Stomach smooth muscle (tissue), 2 donors: Measurements from ENCODE around the gene HSD3B1.
"Not testable (repeated sequence)": the region's sequence is repeated elsewhere in the genome, so short reads cannot be mapped to it uniquely, and the experiment has no call there.

ENCODE experiments used
- H3K27ac ChIP-seq: one replicate; pipeline ENCODE4 v1.7.0; 2013; ENCODE audit warnings: mild to moderate bottlenecking, low read length, inconsistent platforms
- H3K27me3 ChIP-seq, 2 donors: one replicate each; pipeline ENCODE4 v1.7.0; 2013; ENCODE audit warnings: low read length in 2 of 2; ENCODE audit not compliant: insufficient read depth in 2 of 2, control insufficient read depth in 1 of 2
- H3K36me3 ChIP-seq, 2 donors: one replicate each; pipeline ENCODE4 v1.7.0; 2013; ENCODE audit warnings: low read length in 2 of 2; ENCODE audit not compliant: control insufficient read depth in 2 of 2, insufficient read depth in 2 of 2
- H3K4me1 ChIP-seq: one replicate; pipeline ENCODE4 v1.7.0; 2013; ENCODE audit warnings: low read length; ENCODE audit not compliant: control insufficient read depth, insufficient read depth
- H3K4me3 ChIP-seq, 2 donors: one replicate each; pipeline ENCODE4 v1.7.0; 2013; ENCODE audit warnings: low read length in 2 of 2
- H3K9ac ChIP-seq, 2 donors: one replicate each; pipeline ENCODE4 v1.7.0; 2013; ENCODE audit warnings: low read length in 2 of 2, mild to moderate bottlenecking in 1 of 2
- H3K9me3 ChIP-seq, 2 donors: one replicate each; pipeline ENCODE4 v1.7.0; 2013; ENCODE audit warnings: low read length in 2 of 2; ENCODE audit not compliant: control insufficient read depth in 2 of 2
- donor health status: healthy.
- donor health status: Pancreatic carcinoma.

Gene HSD3B1

DNA sequence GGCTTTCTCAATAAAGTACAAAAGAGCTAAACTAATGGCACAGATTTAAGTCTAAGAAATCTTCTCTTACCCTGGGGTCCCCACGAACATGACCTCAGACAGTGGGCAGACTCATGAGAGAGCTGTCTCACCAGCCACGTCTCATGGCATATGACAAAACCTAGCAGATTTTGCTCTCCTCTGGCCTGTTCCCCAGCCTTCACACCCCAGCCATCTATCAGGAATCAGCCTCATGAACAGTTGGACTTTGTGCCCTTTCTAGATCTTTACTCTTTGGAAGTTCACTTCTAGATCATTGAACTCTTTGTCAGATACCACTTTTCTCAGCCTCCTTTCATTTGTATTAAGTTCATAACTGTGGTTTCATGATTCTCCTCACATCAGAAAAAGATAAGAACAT, 14.2 kb upstream of the HSD3B1 start:
- Histone ChIP-seq H3K4me3 (no peak overlapping the region), H3K9ac (no peak overlapping the region), H3K27ac (no peak overlapping the region), H3K9me3 (peaks cover 0 to 6% of the 10 kb centered on the region in 2 donors), H3K27me3 (no peaks in the 10 kb centered on the region), H3K36me3 (no peaks in the 10 kb centered on the region), H3K4me1 (no peaks in the 10 kb centered on the region)

- no peaks in the 10 kb centered on the region for H3K9me3 ChIP-seq
- no peaks in the 10 kb centered on the region for H3K27me3 ChIP-seq
- no peaks in the 10 kb centered on the region for H3K36me3 ChIP-seq
- H3K4me3 ChIP-seq, result no peak overlapping the region
- H3K9ac ChIP-seq, result no peak overlapping the region
- no peak overlapping the region for H3K27ac ChIP-seq
- no peaks in the 10 kb centered on the region for H3K4me1 ChIP-seq
Measured at GRCh38 chr1:119504831-119505230, 2.2 kb upstream of the HSD3B1 start.

GRCh38 chr1:119510046-119510445, 3.0 kb downstream of the HSD3B1 start:
- H3K27me3 ChIP-seq, result no peaks in the 10 kb centered on the region
- no peaks in the 10 kb centered on the region for H3K4me1 ChIP-seq
- H3K9me3 ChIP-seq, result no peaks in the 10 kb centered on the region
- no peak overlapping the region for H3K9ac ChIP-seq
- H3K4me3 ChIP-seq, result no peak overlapping the region
- H3K36me3 ChIP-seq, result no peaks in the 10 kb centered on the region
- H3K27ac ChIP-seq, result no peak overlapping the region

DNA sequence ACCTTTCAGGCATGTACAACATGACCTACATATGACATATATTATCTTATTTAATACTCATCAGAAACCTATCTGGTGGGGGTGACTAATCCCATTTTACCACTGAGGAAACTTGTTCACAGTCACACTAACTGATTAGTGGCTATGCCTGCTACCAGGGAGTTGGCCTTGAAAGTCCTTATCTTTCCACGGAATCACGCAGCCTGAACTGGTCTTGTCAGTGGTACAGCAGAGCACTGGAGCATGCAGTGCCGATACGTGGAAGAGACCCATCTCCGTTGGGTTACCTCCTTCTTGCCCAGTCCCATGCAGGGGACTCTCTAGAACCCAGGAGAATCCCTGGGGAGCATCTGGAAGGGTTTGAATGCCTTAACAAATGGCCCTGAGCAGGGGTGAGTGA, 8.2 kb downstream of the HSD3B1 start:
- H3K4me3 ChIP-seq, result no peak overlapping the region
- H3K9ac ChIP-seq, result no peak overlapping the region
- H3K4me1 ChIP-seq, result no peaks in the 10 kb centered on the region
- H3K27ac ChIP-seq, result no peak overlapping the region
- peaks cover 0 to 2% of the 10 kb centered on the region in 2 donors for H3K27me3 ChIP-seq
- no peaks in the 10 kb centered on the region for H3K9me3 ChIP-seq
- H3K36me3 ChIP-seq, result no peaks in the 10 kb centered on the region

DNA sequence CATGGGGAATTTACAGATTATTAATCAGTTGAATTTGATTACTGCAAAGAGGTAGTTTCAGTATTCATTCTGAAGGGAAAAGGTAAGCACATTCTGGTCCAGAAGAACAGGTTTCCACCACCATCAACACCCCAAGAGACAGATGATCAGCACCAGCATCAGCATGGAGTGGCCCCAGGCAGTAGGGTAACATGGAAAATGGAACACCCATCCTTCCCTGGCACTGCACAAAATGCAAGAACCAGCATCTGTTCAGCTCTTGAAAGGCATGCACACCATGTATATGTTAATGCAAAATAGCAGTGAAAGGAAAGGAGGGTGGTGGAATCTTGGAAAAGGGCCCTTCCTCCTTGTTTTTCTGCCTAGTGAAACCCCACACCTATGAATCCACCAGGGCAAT, 9.2 kb downstream of the HSD3B1 start:
- Histone ChIP-seq H3K9ac (no peak overlapping the region), H3K9me3 (no peaks in the 10 kb centered on the region), H3K4me3 (no peak overlapping the region), H3K27ac (no peak overlapping the region), H3K27me3 (peaks cover 0 to 2% of the 10 kb centered on the region in 2 donors), H3K36me3 (no peaks in the 10 kb centered on the region), H3K4me1 (no peaks in the 10 kb centered on the region)

GRCh38 chr1:119516680-119517079, 9.7 kb downstream of the HSD3B1 start:
- Histone ChIP-seq H3K27ac (no peak overlapping the region), H3K4me3 (no peak overlapping the region), H3K4me1 (no peaks in the 10 kb centered on the region), H3K36me3 (no peaks in the 10 kb centered on the region), H3K27me3 (peaks cover 0 to 2% of the 10 kb centered on the region in 2 donors), H3K9ac (no peak overlapping the region), H3K9me3 (no peaks in the 10 kb centered on the region)

DNA sequence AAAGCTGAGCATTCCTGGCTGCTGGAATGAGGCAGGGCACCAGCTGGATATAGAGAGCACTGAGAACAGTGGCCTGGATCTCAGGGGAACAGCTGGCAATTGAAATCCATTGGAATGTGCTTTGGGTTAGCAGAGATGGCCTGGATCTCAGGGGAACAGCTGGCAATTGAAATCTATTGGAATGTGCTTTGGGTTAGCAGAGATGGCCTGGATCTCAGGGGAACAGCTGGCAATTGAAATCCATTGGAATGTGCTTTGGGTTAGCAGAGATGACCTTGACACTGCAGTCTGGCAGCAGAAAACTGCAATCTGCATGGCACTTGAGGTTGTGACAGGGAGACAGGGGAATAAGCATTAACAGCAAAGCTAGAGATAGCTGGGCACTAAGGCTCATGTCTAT, 10.7 kb downstream of the HSD3B1 start:
- not testable (repeated sequence) for H3K9ac ChIP-seq, H3K9me3 ChIP-seq, H3K4me3 ChIP-seq, H3K27ac ChIP-seq, H3K4me1 ChIP-seq, H3K36me3 ChIP-seq, H3K27me3 ChIP-seq

- Histone ChIP-seq H3K4me3 (no peak overlapping the region), H3K9ac (no peak overlapping the region), H3K27me3 (no peaks in the 10 kb centered on the region), H3K9me3 (peaks cover 0 to 6% of the 10 kb centered on the region in 2 donors), H3K36me3 (no peaks in the 10 kb centered on the region), H3K4me1 (no peaks in the 10 kb centered on the region), H3K27ac (no peak overlapping the region)
Measured at GRCh38 chr1:119531606-119532323, 24.8 kb downstream of the HSD3B1 start.

GRCh38 chr1:119532324-119532910, 25.4 kb downstream of the HSD3B1 start:
- H3K4me3 ChIP-seq, result no peak overlapping the region
- no peak overlapping the region for H3K9ac ChIP-seq
- no peaks in the 10 kb centered on the region for H3K27me3 ChIP-seq
- H3K36me3 ChIP-seq, result no peaks in the 10 kb centered on the region
- H3K9me3 ChIP-seq, result peaks cover 0 to 5% of the 10 kb centered on the region in 2 donors
- no peak overlapping the region for H3K27ac ChIP-seq
- no peaks in the 10 kb centered on the region for H3K4me1 ChIP-seq

- no peaks in the 10 kb centered on the region for H3K4me1 ChIP-seq
- no peaks in the 10 kb centered on the region for H3K27me3 ChIP-seq
- H3K4me3 ChIP-seq, result no peak overlapping the region
- no peaks in the 10 kb centered on the region for H3K36me3 ChIP-seq
- H3K9me3 ChIP-seq, result no peaks in the 10 kb centered on the region
- H3K9ac ChIP-seq, result no peak overlapping the region
- no peak overlapping the region for H3K27ac ChIP-seq
Measured at GRCh38 chr1:119535381-119535780, 28.4 kb downstream of the HSD3B1 start.

DNA sequence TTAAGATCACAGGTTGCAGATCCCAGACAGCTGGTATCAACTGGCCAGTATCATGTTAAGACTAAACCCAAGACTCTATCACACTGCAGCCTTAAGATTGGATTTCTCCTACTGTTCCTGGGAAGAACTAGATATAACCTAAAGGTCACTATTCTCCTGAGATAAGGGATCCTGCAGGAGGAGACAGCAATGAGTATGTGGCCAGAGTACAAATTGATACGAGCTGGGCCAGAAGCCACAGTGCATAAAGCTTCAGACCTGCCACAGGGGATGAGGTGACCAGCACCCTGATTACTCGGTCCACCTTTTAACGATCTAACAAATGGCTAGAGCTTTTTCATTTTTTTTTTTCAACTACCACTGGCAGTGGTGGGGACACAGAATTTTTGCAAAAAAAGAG, 31.0 kb downstream of the HSD3B1 start:
- no peaks in the 10 kb centered on the region for H3K9me3 ChIP-seq
- no peaks in the 10 kb centered on the region for H3K27me3 ChIP-seq
- no peaks in the 10 kb centered on the region for H3K36me3 ChIP-seq
- no peak overlapping the region for H3K27ac ChIP-seq
- H3K9ac ChIP-seq, result no peak overlapping the region
- H3K4me1 ChIP-seq, result no peaks in the 10 kb centered on the region
- H3K4me3 ChIP-seq, result no peak overlapping the region
